ENCODE measurements around the gene DPYSL5. TPM values are rescaled to one million over a fixed set of nuclear protein-coding genes. Genes with fewer than 3 reads are reported as not detected.

Gene DPYSL5
- total and polyA plus RNA-seq, 2 donors from 2014 or later = not detected

DNA sequence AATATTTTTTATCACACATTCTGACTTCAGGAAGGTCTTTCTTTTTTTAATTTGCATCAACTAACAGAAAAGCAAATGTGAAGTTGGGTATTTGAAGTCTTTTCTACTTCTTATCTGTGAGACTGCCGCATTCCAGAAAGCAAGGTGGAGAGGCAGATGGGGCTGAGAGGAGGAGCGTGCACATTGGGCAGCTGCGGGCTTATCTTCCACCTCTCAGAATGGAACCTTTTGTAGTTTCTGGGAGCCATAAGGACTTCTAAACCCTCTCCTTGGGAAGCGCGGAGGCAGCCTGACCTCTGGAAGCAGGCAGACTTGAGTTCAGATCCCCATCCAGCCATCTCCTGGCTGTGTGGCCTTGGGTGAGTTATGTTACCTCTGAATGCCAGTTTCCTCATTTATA lies 126.4 kb downstream of the DPYSL5 start:
- FAIRE-seq (no peak), DNase-seq (no peak)
- intact Hi-C loops (cut with DNase I) = no loop called here
- Histone ChIP-seq H3K27ac (ENCODE audit: low read depth in 2 of 2, low read length in 2 of 2) (no peak overlapping the region), H3K4me3 (ENCODE audit: low read length in 3 of 3) (no peak overlapping the region), H3K4me1 (ENCODE audit: control insufficient read depth in 2 of 3, insufficient read depth in 2 of 3, low read depth in 1 of 3, low read length in 3 of 3) (peaks cover 0 to 14% (median 8%) of the 10 kb centered on the region in 3 donors), H3K27me3 (ENCODE audit: control insufficient read depth, insufficient read depth, low read length) (no peaks in the 10 kb centered on the region), H3K9me3 (ENCODE audit: control insufficient read depth in 2 of 3, insufficient read depth in 1 of 3, low read length in 3 of 3) (no peaks in the 10 kb centered on the region), H3K9ac (ENCODE audit: low read length in 3 of 3) (no peak overlapping the region), H3K36me3 (ENCODE audit: control insufficient read depth in 2 of 3, insufficient read depth in 3 of 3, low read length in 3 of 3) (no peaks in the 10 kb centered on the region)
- TF ChIP-seq, protein P1, sequence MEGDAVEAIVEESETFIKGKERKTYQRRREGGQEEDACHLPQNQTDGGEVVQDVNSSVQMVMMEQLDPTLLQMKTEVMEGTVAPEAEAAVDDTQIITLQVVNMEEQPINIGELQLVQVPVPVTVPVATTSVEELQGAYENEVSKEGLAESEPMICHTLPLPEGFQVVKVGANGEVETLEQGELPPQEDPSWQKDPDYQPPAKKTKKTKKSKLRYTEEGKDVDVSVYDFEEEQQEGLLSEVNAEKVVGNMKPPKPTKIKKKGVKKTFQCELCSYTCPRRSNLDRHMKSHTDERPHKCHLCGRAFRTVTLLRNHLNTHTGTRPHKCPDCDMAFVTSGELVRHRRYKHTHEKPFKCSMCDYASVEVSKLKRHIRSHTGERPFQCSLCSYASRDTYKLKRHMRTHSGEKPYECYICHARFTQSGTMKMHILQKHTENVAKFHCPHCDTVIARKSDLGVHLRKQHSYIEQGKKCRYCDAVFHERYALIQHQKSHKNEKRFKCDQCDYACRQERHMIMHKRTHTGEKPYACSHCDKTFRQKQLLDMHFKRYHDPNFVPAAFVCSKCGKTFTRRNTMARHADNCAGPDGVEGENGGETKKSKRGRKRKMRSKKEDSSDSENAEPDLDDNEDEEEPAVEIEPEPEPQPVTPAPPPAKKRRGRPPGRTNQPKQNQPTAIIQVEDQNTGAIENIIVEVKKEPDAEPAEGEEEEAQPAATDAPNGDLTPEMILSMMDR (IDR thresholded peaks at IDR 0.05; ENCODE audit: borderline replicate concordance, extremely low read depth, insufficient read depth) = no peak

DNA sequence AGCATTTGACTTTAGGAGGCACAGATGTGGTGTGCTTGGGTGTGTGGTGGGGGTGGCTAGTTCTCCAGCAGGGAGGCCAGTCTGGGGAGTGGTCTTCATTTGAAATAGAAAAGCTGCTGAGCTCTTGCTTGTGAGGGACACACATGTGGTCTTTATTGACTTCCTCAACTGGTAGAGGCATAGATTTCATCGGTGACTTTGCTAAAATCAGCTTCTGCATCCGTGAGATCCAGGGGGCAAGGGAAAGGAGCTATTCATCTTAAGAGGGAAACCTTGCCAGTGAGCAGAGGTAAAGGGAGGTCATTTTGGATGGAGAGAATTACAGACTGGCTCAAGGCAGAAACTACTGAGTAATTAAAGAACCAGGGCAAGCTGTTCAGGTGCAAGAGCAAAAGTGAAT lies 127.2 kb downstream of the DPYSL5 start:
- intact Hi-C loops (cut with DNase I) = no loop called here
- no peaks in the 10 kb centered on the region for H3K36me3 ChIP-seq (ENCODE audit: control insufficient read depth in 2 of 3, insufficient read depth in 3 of 3, low read length in 3 of 3)
- peaks cover 0 to 17% (median 8%) of the 10 kb centered on the region in 3 donors for H3K4me1 ChIP-seq (ENCODE audit: control insufficient read depth in 2 of 3, insufficient read depth in 2 of 3, low read depth in 1 of 3, low read length in 3 of 3)
- H3K4me3 ChIP-seq (ENCODE audit: low read length in 3 of 3) = no peak overlapping the region
- no peaks in the 10 kb centered on the region for H3K27me3 ChIP-seq (ENCODE audit: control insufficient read depth, insufficient read depth, low read length)
- H3K9me3 ChIP-seq (ENCODE audit: control insufficient read depth in 2 of 3, insufficient read depth in 1 of 3, low read length in 3 of 3) = no peaks in the 10 kb centered on the region
- DNase-seq (no peak), FAIRE-seq (no peak)
- H3K27ac ChIP-seq (ENCODE audit: low read depth in 2 of 2, low read length in 2 of 2) = no peak overlapping the region
- TF ChIP-seq, protein P1 (IDR thresholded peaks at IDR 0.05; ENCODE audit: borderline replicate concordance, extremely low read depth, insufficient read depth) = no peak
- no peak overlapping the region for H3K9ac ChIP-seq (ENCODE audit: low read length in 3 of 3)

DNA sequence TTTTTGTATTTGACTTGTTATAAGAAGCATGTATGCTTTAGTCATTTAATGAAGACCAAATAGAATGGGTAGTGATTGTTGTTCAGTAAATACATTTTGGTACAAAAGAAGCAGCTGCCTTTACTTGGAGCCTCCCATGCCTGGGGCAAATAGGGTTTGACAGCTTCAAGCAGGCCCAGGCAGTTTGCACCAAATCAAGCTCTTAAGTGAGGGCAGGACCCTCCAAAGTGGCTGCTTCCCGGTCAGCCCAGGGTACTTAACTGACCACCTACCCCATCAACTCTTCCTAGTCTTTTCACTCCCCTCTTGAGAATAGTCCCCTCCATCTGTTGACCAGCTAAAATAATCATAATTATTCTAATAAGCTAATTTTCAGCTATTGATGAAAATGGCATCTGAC lies 127.7 kb downstream of the DPYSL5 start:
- FAIRE-seq (no peak), DNase-seq (no peak)
- TF ChIP-seq, protein P1 (IDR thresholded peaks at IDR 0.05; ENCODE audit: borderline replicate concordance, extremely low read depth, insufficient read depth) = no peak
- Histone ChIP-seq H3K27ac (ENCODE audit: low read depth in 2 of 2, low read length in 2 of 2) (no peak overlapping the region), H3K27me3 (ENCODE audit: control insufficient read depth, insufficient read depth, low read length) (no peaks in the 10 kb centered on the region), H3K4me3 (ENCODE audit: low read length in 3 of 3) (no peak overlapping the region), H3K4me1 (ENCODE audit: control insufficient read depth in 2 of 3, insufficient read depth in 2 of 3, low read depth in 1 of 3, low read length in 3 of 3) (peaks cover 0 to 17% (median 8%) of the 10 kb centered on the region in 3 donors), H3K9ac (ENCODE audit: low read length in 3 of 3) (no peak overlapping the region), H3K9me3 (ENCODE audit: control insufficient read depth in 2 of 3, insufficient read depth in 1 of 3, low read length in 3 of 3) (no peaks in the 10 kb centered on the region), H3K36me3 (ENCODE audit: control insufficient read depth in 2 of 3, insufficient read depth in 3 of 3, low read length in 3 of 3) (no peaks in the 10 kb centered on the region)
- intact Hi-C loops (cut with DNase I) = no loop called here

DNA sequence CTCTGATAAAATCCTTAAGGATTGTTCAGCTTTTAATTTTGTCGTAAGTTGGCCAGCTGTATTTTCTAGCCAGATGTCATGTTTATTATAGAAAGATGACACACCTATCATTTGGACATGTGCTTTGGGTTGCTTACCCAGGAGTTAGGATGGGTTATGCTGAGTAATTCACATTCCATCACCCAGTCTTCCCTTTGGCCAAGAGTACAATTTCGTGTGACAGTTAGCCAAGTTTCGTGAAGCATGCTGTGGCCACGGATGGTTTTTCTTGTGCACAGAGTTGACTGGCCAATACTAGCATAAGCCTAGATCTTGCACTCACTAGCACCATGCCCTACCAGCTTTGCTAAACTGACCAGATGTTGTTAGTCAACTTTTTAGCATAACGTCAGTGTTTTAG lies 128.3 kb downstream of the DPYSL5 start:
- H3K36me3 ChIP-seq (ENCODE audit: control insufficient read depth in 2 of 3, insufficient read depth in 3 of 3, low read length in 3 of 3) = no peaks in the 10 kb centered on the region
- no peak overlapping the region for H3K4me3 ChIP-seq (ENCODE audit: low read length in 3 of 3)
- TF ChIP-seq, protein P1 (IDR thresholded peaks at IDR 0.05; ENCODE audit: borderline replicate concordance, extremely low read depth, insufficient read depth) = no peak
- H3K9me3 ChIP-seq (ENCODE audit: control insufficient read depth in 2 of 3, insufficient read depth in 1 of 3, low read length in 3 of 3) = no peaks in the 10 kb centered on the region
- FAIRE-seq (no peak), DNase-seq (no peak)
- H3K4me1 ChIP-seq (ENCODE audit: control insufficient read depth in 2 of 3, insufficient read depth in 2 of 3, low read depth in 1 of 3, low read length in 3 of 3) = peaks cover 0 to 15% (median 5%) of the 10 kb centered on the region in 3 donors
- intact Hi-C loops (cut with DNase I) = no loop called here
- H3K27ac ChIP-seq (ENCODE audit: low read depth in 2 of 2, low read length in 2 of 2) = no peak overlapping the region
- no peak overlapping the region for H3K9ac ChIP-seq (ENCODE audit: low read length in 3 of 3)
- no peaks in the 10 kb centered on the region for H3K27me3 ChIP-seq (ENCODE audit: control insufficient read depth, insufficient read depth, low read length)

Measured in kidney (tissue), 14 donors.